Endodermal cell (in vitro differentiated cells): Measurements from ENCODE around the gene STX1B. TPM values are rescaled to one million over a fixed set of nuclear protein-coding genes. Genes with fewer than 3 reads are reported as not detected.

ENCODE experiments used
- DNase-seq: peaks from one replicate; pipeline ENCODE4 v3.0.0-alpha.2; 2017
- H3K27ac ChIP-seq: 2 replicates; pipeline ENCODE4 v1.5.1; 2013; ENCODE audit warnings: mild to moderate bottlenecking, low read depth, low read length, moderate library complexity
- H3K27me3 ChIP-seq: 2 replicates; pipeline ENCODE4 v1.6.1; 2013; ENCODE audit warnings: mild to moderate bottlenecking, low read length, moderate library complexity; ENCODE audit not compliant: insufficient read depth, control insufficient read depth, poor library complexity, severe bottlenecking
- H3K36me3 ChIP-seq: 2 replicates; pipeline ENCODE4 v1.7.0; 2013; ENCODE audit warnings: mild to moderate bottlenecking, low read length, moderate library complexity; ENCODE audit not compliant: control insufficient read depth, insufficient read depth
- H3K4me1 ChIP-seq: one replicate; pipeline ENCODE4 v1.7.0; 2013; ENCODE audit warnings: low read length; ENCODE audit not compliant: control insufficient read depth, insufficient read depth
- H3K4me3 ChIP-seq: 2 replicates; pipeline ENCODE4 v1.5.1; 2013; ENCODE audit warnings: mild to moderate bottlenecking, low read length, moderate library complexity
- H3K9ac ChIP-seq: 2 replicates; pipeline ENCODE4 v1.6.1; 2013; ENCODE audit warnings: mild to moderate bottlenecking, low read length, moderate library complexity; ENCODE audit not compliant: poor library complexity, severe bottlenecking; ENCODE audit errors: extremely low read depth
- H3K9me3 ChIP-seq: 2 replicates; pipeline ENCODE4 v1.6.1; 2013; ENCODE audit warnings: mild to moderate bottlenecking, low read length, moderate library complexity; ENCODE audit not compliant: control insufficient read depth
- H3K27ac Mint-ChIP-seq: 2 replicates; pipeline ENCODE4 v1.8.0; 2020; ENCODE audit warnings: mixed read lengths
- H3K27me3 Mint-ChIP-seq: 2 replicates; pipeline ENCODE4 v1.8.0; 2021; ENCODE audit warnings: mild to moderate bottlenecking, mixed read lengths; ENCODE audit not compliant: insufficient read depth
- H3K36me3 Mint-ChIP-seq: 2 replicates; pipeline ENCODE4 v1.8.0; 2020; ENCODE audit warnings: low read depth, mixed read lengths
- H3K4me1 Mint-ChIP-seq: 2 replicates; pipeline ENCODE4 v1.8.0; 2020; ENCODE audit warnings: mixed read lengths
- H3K4me3 Mint-ChIP-seq: 2 replicates; pipeline ENCODE4 v1.8.0; 2020; ENCODE audit warnings: mild to moderate bottlenecking, moderate library complexity, mixed read lengths
- H3K9me3 Mint-ChIP-seq: 2 replicates; pipeline ENCODE4 v1.8.0; 2020; ENCODE audit warnings: mild to moderate bottlenecking, mixed read lengths
- WGBS, 2 experiments: methylation state at CpG; one replicate each; pipeline versions ENCODE4 v1.1.5 to v1.1.7; 2013; ENCODE audit warnings: missing lambda C conversion rate in 2 of 2, mixed read lengths in 1 of 2; ENCODE audit not compliant: insufficient coverage in 1 of 2, insufficient read length in 1 of 2; 5-methylcytosine and 5-hydroxymethylcytosine counted together
- total RNA-seq, 2 donors: library from RNA; stranded (reverse); fragmentation: NEBNext Ultra II Directional in 1 of 2; extraction: Animal tissue kit (Norgen Biotek cat#: 25700) in 1 of 2; gene quantifications; 2 replicates in 1 of 2; 3 replicates in 1 of 2; pipeline ENCODE4 v1.2.1, GENCODE V29; 2021
- TF ChIP-seq, protein P1 (sequence below): fragments of 200-600 bp; sonication (generic); conservative IDR thresholded peaks from 2 replicates; pipeline ENCODE4 v1.5.0; 2021; ENCODE audit warnings: antibody characterized with exemption, mild to moderate bottlenecking

STX1B gene
- total RNA-seq, 2 donors from 2014 or later, result 3.2 to 7.0 TPM

DNA sequence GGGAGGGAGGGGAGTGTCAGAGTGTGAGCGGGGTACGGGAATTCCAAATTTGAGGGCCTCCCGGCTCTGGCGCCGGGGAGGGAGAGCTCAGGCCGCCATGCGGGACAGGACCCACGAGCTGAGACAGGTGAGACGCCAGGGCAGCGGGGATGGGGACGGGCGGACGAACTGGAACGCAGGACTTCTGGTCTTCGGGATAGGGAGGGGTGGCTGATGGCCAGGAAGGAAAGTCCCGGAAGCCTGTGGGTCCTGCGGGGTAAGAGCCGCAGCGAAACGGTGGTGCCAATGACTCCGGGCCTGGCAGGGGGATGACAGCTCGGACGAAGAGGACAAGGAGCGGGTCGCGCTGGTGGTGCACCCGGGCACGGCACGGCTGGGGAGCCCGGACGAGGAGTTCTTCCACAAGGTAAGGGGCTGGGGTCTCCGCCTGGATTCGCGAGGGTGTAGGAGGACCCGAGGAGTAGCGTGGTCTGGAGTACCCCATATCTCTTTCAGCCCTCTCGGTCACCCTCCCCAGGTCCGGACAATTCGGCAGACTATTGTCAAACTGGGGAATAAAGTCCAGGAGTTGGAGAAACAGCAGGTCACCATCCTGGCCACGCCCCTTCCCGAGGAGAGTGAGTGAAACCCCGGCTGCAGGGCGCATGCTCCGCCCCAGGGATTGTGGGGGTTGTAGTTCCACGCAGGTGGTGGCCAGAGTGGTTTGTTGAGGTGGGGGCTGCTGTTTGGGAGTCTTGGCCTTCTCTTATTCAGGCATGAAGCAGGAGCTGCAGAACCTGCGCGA, 23.5 kb upstream of the STX1B start:
- Mint-ChIP-seq H3K4me3 (peak overlapping the region; percentile 90), H3K36me3 (peaks cover 18% of the 10 kb centered on the region), H3K27ac (peak overlapping the region; percentile 80), H3K4me1 (peaks cover 6% of the 10 kb centered on the region), H3K27me3 (peaks cover 8% of the 10 kb centered on the region), H3K9me3 (no peaks in the 10 kb centered on the region)
- H3K27ac ChIP-seq, result no peak overlapping the region
- no peaks in the 10 kb centered on the region for H3K4me1 ChIP-seq
- TF ChIP-seq, protein P1, sequence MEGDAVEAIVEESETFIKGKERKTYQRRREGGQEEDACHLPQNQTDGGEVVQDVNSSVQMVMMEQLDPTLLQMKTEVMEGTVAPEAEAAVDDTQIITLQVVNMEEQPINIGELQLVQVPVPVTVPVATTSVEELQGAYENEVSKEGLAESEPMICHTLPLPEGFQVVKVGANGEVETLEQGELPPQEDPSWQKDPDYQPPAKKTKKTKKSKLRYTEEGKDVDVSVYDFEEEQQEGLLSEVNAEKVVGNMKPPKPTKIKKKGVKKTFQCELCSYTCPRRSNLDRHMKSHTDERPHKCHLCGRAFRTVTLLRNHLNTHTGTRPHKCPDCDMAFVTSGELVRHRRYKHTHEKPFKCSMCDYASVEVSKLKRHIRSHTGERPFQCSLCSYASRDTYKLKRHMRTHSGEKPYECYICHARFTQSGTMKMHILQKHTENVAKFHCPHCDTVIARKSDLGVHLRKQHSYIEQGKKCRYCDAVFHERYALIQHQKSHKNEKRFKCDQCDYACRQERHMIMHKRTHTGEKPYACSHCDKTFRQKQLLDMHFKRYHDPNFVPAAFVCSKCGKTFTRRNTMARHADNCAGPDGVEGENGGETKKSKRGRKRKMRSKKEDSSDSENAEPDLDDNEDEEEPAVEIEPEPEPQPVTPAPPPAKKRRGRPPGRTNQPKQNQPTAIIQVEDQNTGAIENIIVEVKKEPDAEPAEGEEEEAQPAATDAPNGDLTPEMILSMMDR, result no peak
- peak; percentile 93 for DNase-seq
- no peaks in the 10 kb centered on the region for H3K27me3 ChIP-seq
- peak overlapping the region; percentile 98 for H3K4me3 ChIP-seq
- peaks cover 6% of the 10 kb centered on the region for H3K36me3 ChIP-seq
- 0% methylated on average over 17 to 47 of the region's 47 CpGs for WGBS, 2 experiments
- H3K9me3 ChIP-seq, result no peaks in the 10 kb centered on the region
- peak overlapping the region; percentile 78 for H3K9ac ChIP-seq

DNA sequence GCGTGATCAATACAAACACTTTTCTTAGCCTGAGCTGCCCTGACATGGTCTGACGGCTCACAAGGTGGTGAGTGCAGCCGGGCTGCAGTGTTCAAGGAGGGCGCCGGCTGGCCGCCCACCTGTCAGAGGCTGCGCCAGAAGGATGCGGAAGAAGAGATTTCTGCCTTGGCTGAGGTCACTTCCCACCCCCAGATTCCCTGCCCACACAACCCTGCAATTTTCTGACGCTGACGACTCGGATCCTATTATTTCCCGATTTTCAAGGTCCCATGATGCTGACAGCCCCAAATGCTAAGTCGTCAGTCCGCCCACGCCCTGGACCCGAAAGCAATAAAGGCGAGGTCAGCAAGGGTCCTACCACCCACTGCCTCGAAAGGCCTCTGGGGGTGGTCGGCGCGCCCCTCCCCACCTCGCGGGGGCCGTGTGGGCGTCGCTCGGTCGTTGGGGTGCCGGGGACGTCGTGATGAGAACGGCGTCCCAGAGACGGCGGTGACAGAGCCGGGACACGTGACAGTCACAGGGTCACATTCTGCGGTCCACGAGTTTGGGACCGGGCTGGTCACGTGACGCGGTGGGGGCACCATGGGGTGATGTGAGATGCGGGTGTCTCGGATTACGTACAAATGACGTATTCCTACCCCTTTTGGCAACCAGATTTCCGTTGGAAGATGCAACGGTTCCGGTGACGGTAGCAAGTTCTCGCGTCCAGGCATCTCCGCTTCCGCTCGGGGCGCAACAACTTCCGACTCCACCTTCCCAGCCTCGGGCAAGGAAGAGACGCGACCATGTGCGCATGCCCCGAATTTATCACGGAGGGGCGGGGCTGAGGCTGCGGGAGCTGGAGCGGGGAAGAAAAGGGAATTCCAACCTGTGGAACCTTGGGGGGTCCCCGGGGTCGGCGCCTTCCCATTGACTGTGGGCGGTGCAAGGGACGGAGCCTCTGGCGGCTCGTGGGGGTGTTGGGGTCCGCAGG, 22.6 kb upstream of the STX1B start, which contains the start of gene STX4:
STX4 (plus strand) TSS at position 823 of the 973 bp plus-strand sequence. CDS start 248 bp downstream, outside the sequence.
- peaks cover 8% of the 10 kb centered on the region for H3K27me3 Mint-ChIP-seq
- H3K4me1 Mint-ChIP-seq, result peaks cover 6% of the 10 kb centered on the region
- H3K36me3 Mint-ChIP-seq, result peaks cover 12% of the 10 kb centered on the region
- H3K4me3 ChIP-seq, result peak within 1 kb of the TSS; percentile 98
- no peaks in the 10 kb centered on the region for H3K9me3 ChIP-seq
- DNase-seq, result peak; percentile 98
- peaks cover 6% of the 10 kb centered on the region for H3K36me3 ChIP-seq
- no peaks in the 10 kb centered on the region for H3K27me3 ChIP-seq
- WGBS, 2 experiments, result 2 to 4% methylated on average over 20 to 75 of the region's 75 CpGs
- H3K9me3 Mint-ChIP-seq, result no peaks in the 10 kb centered on the region
- peak within 1 kb of the TSS; percentile 80 for H3K27ac Mint-ChIP-seq
- H3K4me1 ChIP-seq, result no peaks in the 10 kb centered on the region
- H3K27ac ChIP-seq, result peak within 1 kb of the TSS; percentile 37
- TF ChIP-seq, protein P1, result peak; percentile 12
- peak within 1 kb of the TSS; percentile 78 for H3K9ac ChIP-seq
- peak within 1 kb of the TSS; percentile 90 for H3K4me3 Mint-ChIP-seq

DNA sequence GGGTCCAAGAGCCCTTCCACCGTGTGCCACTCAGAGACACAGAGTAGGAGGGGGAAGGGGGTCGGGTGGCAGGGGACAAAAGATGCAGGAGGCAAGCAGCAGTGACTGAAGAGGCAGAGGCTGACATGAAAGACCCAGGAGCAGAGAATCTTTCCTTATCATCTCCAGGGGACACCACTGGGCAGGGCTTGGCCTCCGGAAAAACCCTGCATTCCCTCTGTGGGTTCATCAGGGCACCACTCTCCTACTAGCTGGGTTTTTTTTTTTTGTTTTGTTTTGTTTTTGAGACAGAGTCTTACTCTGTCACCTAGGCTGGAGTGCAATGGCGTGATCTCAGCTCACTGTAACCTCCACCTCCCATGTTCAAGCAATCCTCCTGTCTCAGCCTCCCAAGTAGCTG, 20.8 kb upstream of the STX1B start:
- TF ChIP-seq, protein P1, result no peak
- 78 to 81% methylated on average over 2 to 4 of the region's 4 CpGs for WGBS, 2 experiments
- H3K27me3 Mint-ChIP-seq, result peaks cover 8% of the 10 kb centered on the region
- peaks cover 8% of the 10 kb centered on the region for H3K36me3 Mint-ChIP-seq
- Histone ChIP-seq H3K9ac (no peak overlapping the region), H3K27ac (no peak overlapping the region), H3K4me3 (no peak overlapping the region), H3K27me3 (no peaks in the 10 kb centered on the region), H3K36me3 (peaks cover 6% of the 10 kb centered on the region), H3K4me1 (no peaks in the 10 kb centered on the region), H3K9me3 (no peaks in the 10 kb centered on the region)
- no peak overlapping the region for H3K27ac Mint-ChIP-seq
- H3K4me3 Mint-ChIP-seq, result peak overlapping the region; percentile 90
- DNase-seq, result no peak
- peaks cover 6% of the 10 kb centered on the region for H3K4me1 Mint-ChIP-seq
- H3K9me3 Mint-ChIP-seq, result no peaks in the 10 kb centered on the region
